GM12865 (cell line): Measurements from ENCODE around the gene SHISA8.
"Not testable (repeated sequence)": the region's sequence is repeated elsewhere in the genome, so short reads cannot be mapped to it uniquely, and the experiment has no call there.

Source experiments
- DNase-seq: peaks from one replicate; pipeline ENCODE4 v3.0.0; 2010; ENCODE audit warnings: low read depth
- H3K4me3 ChIP-seq: 2 replicates; pipeline ENCODE4 v1.5.1; 2011; ENCODE audit warnings: mild to moderate bottlenecking, low read depth, low read length, control low read depth
- CTCF ChIP-seq: IDR thresholded peaks from 2 replicates; pipeline ENCODE4 v1.5.1; 2011; ENCODE audit warnings: low read length, control low read depth, low read depth, inconsistent platforms; ENCODE audit not compliant: insufficient read depth; ENCODE audit errors: missing control alignments

The SHISA8 gene

DNA sequence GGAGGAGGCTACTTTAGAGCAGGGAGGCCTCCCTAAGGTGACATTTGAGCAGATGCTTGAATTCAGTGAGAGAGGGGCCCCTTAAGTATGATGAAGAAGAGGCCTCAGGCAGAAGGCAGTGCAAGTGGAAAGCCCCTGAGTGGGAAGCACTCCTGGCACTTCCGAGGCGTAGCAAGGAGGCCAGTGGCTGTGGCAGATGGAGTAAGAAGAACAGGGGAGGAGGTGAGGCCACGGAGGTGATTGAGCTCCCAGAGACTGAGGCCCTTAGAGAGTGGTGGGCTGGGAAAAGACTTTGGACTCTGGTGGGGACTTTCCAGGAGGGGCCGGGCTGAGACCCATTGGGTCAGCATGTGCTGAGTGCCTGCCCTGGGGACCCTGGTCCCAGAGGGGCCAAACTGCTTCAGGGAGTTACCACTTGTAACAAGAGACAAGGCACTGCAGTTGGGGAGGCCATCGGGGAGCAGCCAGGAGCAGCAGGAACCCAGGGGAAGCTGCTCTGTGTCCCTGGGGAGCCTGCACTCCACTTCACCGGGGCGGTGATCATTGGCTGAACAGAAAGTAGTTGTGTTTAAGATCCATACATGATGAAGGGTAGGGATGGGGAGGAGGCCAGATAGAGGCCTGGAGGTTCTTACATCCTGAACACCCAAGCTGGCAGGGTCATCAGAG, 34.6 kb upstream of the SHISA8 start:
- no peak for TF ChIP-seq CTCF
- peak overlapping the region; percentile 27 for H3K4me3 ChIP-seq
- peak; percentile 75 for DNase-seq

GRCh38 chr22:41948928-41949296, 34.0 kb upstream of the SHISA8 start:
- H3K4me3 ChIP-seq, result peak overlapping the region; percentile 27
- not testable (repeated sequence) for DNase-seq

DNA sequence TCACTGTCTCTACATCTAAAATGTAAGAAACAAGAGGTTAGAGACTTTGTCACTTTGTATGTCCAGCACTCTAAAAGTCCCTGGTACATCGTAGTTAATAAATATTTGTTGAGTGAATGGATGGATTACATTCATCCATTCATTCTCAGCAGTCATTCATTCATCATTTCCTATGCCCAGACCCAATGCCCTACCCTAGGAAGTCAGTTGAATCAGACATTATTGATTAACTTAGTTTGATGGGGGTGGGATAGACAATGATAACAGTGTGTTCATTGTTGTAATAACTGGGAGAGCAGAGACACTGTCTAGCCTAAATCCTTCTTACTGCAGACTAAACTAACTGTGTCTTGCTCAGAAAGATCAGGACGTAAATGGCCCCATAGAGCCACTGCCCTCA, 33.3 kb upstream of the SHISA8 start:
- no peak for TF ChIP-seq CTCF
- peak overlapping the region; percentile 80 for H3K4me3 ChIP-seq
- DNase-seq, result no peak

DNA sequence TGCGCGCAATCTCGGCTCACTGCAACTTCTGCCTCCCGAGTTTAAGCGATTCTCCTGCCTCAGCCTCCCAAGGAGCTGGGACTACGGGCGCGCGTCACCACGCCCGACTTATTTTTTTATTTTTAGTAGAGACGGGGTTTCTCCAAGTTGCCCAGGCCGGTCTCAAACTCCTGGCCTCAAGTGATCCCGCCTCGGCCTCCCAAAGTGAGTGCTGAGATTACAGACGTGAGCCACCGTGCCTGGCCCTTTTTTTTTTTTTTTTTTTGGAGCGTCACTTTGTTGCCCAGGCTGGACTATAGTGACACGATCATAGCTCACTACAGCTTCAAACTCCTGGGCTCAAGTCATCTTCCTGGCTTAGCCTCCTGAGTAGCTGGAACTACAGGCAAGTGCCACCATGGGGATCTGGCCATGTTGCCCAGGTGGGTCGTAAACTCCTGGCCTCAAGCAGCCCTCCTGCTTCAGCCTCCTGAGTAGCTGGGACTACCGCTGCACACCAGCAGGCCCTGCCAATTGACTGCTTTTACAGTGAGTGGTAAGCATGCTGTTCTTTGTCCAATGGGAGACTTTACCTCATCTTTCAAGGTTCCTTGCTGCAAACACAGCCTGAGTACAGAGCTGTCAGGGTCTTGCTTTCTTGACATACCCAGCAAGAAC, 32.7 kb upstream of the SHISA8 start:
- DNase-seq, result peak; percentile 45
- H3K4me3 ChIP-seq, result peak overlapping the region; percentile 80
- no peak for TF ChIP-seq CTCF

GRCh38 chr22:41946629-41947423, 32.0 kb upstream of the SHISA8 start, which contains the start of gene CENPM:
CENPM (minus strand) TSS chr22:41947152; CDS start chr22:41947076, 76 bp downstream.
- peak within 1 kb of the TSS; percentile 80 for H3K4me3 ChIP-seq
- peak; percentile 96 for DNase-seq
- no peak for TF ChIP-seq CTCF

- peak; percentile 17 for DNase-seq
- H3K4me3 ChIP-seq, result no peak overlapping the region
Observed at GRCh38 chr22:41943661-41944209, 28.9 kb upstream of the SHISA8 start.

More at GRCh38 chr22:41943661-41944209, 28.9 kb upstream of the SHISA8 start:
- no peak for TF ChIP-seq CTCF
